GM21529 (cell line): ENCODE results near the gene CWC22.
"Not testable (repeated sequence)": the region's sequence is repeated elsewhere in the genome, so short reads cannot be mapped to it uniquely, and the experiment has no call there.

Experiments
- ATAC-seq: cut with Tn5 transposase; IDR thresholded peaks from one replicate; pipeline ENCODE4 v1.9.1; 2021; ENCODE audit not compliant: unreplicated experiment

CWC22 gene

GRCh38 chr2:179952658-179953057 lies 54.4 kb downstream of the CWC22 start:
- peak; percentile 64 for ATAC-seq

- peak; percentile 73 for ATAC-seq
These were observed 55.4 kb downstream of the CWC22 start for GRCh38 chr2:179951680-179952079.

GRCh38 chr2:179950391-179950790 lies 56.7 kb downstream of the CWC22 start:
- ATAC-seq: no peak

GRCh38 chr2:179949438-179949837 lies 57.7 kb downstream of the CWC22 start:
- no peak for ATAC-seq

DNA sequence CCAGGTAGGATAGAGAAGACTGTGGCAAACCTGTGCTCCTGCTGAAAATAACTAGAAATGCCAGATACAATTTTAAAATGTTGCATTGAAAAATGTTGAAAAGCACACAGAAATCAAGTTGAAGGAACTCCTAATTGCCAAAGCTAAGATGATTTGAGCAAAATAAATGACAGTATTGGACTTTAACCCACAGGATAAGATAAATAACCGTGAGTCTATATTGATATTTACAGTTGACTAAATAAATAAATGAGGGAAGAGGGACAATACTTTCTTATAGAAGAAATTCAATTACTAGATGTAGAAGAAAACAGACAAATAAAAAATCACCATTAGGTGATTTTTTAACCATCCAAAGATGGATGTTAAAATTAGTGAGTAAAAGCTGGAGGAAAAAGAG lies 59.0 kb downstream of the CWC22 start:
- no peak for ATAC-seq

DNA sequence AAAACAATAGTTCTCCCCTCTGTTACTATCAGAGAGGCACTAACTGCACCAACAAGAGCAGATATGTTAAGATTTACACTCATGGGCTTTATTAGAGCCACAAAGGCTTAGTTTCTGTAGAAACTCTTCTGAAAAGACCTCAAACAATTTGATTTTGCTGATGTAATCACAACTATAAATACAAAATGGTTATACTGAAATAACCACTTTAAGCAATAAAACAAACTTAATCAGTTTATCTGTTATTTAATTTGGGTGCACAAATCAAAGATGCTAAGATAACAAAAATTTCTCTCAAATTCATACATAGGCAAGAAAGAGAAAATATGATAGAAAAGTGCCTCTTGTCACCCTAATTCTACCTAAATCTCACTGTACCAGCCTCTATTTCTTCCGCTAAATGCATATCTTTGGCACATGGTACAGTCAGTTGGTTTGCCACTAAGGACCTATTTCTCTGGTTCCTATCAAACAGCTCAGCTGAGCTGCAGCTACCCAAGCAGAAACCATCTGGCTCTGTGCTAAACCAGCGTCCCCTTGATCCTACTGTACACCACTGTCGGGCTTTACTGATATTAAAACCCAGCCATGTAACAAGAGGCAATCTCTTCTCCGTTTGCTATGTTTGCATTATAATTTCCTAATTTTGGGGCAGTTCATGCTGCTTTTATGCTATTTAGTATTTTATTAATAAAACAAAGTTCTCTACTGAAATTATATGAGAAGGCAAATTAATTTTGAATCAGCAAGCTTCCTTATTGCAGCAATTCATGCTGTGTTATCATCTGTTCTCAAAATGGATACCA lies 60.1 kb downstream of the CWC22 start:
- no peak for ATAC-seq

GRCh38 chr2:179946346-179946745 lies 60.8 kb downstream of the CWC22 start:
- ATAC-seq: no peak

DNA sequence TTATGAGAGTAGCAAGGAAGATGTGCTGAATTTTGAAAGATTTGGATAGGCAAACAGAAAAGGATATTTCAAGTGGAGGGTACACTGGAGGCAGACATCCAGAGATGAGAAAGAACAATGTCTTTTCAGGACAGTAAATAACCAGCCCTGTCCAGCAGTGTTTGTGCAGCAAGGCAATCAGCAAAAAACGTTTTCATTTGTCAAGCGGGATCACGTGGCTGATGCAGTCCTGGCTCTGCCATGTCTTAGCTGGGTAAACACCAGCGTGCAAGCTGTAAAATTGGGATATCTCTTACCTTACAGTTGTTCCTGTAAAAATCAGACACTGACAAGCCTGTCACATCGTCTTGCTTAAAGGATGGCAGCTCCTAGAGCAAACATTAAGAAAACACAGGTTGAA lies 67.8 kb downstream of the CWC22 start:
- ATAC-seq: no peak

DNA sequence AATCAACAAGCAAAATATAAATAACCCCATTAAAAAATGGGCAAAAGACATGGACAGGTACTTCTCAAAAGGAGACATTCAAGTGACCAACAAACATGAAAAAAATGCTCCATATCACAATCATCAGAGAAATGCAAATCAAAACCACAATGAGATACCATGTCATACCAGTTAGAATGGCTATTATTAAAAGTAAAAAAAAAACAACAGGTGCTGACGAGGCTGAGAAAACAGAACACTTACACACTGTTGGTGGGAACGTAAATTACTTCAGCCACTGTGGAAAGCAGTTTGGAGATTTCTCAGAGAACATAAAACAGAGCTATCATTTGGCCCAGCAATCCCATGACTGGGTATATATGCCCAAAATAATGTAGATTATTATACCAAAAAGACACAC lies 69.1 kb downstream of the CWC22 start:
- ATAC-seq: no peak

- peak; percentile 50 for ATAC-seq
These were observed 70.4 kb downstream of the CWC22 start for GRCh38 chr2:179936654-179937053.

- no peak for ATAC-seq
These were observed 71.0 kb downstream of the CWC22 start for GRCh38 chr2:179936141-179936540.

DNA sequence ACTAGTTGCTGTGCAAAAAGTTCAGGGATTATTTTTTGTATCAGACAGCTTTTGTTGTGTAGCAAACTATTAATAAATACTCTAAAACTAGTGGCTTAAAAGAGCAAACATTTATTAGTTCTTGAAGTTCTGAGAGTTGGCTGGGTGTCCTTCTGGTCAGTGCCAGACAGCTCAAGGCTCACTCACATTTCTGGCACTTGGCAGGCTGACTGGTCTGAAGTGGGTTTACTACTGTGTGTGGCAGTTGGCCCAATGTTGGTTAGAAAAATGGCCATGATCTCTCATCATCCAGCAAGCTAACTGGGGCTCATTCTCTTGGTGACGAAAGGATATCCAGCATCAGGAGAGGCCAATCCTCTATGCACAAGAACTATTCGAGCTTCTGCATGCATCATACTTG lies 74.3 kb downstream of the CWC22 start:
- ATAC-seq: no peak

DNA sequence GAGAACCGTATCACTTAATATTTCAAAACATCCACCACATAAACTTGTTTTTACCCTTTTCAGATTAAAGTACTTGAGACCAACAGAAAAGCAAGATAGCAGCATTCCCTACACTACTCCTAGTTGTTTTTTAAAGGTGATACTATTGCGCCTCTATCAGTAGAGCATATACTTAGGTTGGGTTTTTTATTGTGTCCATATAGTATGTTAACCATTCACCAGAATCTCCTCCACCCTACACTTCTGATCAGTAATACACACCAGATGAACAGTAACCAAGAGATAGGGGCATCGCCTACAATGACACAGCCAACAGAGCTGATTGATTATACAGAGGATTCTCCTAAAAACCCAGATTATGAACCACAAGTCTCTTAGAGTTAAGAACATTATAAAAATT lies 75.6 kb downstream of the CWC22 start:
- no peak for ATAC-seq

- ATAC-seq: not testable (repeated sequence)
These were observed 77.1 kb downstream of the CWC22 start for GRCh38 chr2:179929997-179930396.

DNA sequence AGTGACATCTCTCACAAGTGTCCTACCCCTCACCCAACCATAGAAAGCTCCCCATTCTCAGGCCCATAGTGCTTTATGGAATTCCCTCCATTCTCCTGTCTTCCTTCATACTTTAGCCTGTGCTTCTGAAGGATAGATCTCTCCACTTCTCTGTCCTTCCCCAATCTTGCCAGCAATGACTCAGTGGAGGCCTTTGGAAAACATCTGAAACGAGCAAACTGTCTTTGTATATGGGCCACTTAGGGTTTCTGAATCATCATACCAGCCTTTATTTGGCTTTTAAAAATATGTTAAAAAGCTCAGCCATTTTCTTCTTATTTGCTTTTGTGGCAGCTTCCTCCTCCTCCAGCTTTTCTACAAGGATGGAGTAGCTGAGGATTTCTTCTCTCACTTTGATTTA lies 80.1 kb downstream of the CWC22 start:
- ATAC-seq: no peak

DNA sequence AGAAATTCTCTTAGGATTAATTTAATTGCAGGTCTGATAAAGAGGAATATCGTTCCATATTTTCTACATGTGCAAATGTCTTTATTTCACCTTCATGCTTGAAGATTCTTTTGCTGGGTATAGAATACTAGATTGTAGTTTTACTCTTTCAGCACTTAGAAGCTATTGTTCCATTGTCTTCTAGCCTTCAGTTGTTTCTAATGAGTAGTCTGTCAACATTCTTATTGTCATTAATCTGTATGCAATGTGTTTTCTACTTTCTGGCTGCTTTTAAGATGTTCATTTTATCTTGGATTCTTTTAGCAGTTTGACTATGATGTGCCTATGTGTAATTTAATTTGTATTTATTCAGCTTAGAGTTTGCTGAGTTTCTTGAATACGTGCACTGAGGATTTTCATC lies 81.4 kb downstream of the CWC22 start:
- no peak for ATAC-seq

- no peak for ATAC-seq
These were observed 89.8 kb downstream of the CWC22 start for GRCh38 chr2:179917272-179917671.

- no peak for ATAC-seq
These were observed 91.6 kb downstream of the CWC22 start for GRCh38 chr2:179915395-179915992.

- ATAC-seq: no peak
These were observed 93.3 kb downstream of the CWC22 start for GRCh38 chr2:179913809-179914208.

DNA sequence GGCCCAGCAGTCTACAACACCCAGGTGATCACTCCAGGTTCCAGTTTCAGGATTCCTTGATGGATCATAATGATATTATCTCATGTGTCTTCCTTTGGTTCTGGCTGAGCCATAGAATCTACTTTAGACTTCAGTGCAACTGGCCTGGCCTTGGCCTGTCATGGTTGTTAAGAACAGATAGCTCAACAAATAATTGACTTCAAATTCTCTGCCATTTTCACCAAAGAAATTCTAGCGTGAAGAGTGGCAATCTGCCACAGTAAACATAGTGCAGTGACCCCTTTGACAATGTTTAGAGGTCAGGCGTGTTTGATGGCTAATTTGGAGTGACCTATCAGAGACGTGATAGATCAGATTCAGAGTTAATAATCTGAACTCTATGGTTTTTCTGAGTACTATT lies 95.5 kb downstream of the CWC22 start:
- ATAC-seq: no peak

DNA sequence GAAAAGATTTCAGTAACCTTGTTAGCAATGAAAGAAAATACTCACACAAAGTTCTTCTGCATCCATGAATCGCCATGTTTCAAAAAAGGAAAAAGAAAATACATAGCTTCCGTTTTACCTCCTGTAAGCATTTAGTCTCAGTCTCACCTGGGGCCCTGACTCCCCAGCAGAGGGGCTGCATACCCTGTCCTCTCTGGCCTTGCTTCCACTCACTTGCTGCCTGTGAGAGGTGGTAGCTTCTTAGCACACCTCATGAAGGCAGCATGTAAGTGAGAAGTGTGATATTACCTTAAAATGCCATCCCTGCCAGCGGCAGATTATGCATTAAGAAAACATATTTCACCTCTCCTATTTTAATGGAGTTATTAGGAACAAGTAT lies 96.4 kb downstream of the CWC22 start:
- no peak for ATAC-seq

DNA sequence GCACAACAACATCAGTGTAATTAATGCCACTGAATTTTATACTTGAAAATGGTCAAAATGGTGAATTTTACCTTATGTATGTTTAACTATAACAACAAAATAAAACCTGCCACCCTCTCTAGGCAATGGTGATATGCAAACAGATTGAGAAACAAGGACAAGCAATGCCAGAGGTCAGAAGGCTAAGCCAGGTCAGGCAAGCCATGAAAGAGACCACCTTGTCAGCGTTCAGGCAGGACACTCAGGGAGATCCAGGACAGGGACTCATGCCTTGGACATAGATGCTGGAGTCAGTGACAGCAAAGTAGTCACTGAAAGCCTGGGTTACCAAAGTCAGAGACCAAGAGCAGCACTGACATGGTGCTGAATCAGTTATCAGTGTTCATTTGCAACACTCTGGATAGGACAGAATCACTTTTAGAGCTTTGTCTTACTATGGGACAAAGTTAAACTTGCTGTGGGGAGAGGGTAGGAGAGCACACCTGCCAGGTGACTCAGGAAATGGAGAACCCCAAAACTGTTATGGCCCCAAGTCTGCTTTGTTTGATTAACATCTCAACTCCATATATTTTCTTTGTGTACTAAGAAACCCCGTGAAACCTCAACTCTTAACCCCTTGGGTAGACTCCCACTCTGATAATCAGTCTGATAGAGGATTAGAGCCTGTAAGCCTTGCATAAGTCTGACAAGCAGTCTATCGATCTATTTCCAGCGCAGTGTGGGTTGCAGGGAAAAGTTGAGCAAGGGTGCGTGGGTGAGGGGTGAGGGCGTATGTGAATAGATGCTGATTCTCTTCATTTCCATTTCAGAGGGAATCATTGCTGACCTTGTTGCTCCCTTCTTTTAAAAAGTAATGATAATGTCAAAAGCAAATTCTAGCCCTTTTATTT lies 97.0 kb downstream of the CWC22 start:
- ATAC-seq: no peak
